ENCODE data around the gene DNAH10.

DNAH10 gene

GRCh38 chr12:123840765-123841425 lies 78.8 kb downstream of the DNAH10 start:
- CTCF ChIA-PET = no interaction called here
- POLR2A ChIA-PET = no interaction called here
- TF ChIP-seq ZNF404 (tag by site-specific recombination; IDR thresholded peaks at IDR 0.05) (no peak), SETDB1 (IDR thresholded peaks at IDR 0.05; ENCODE audit: insufficient read length, low read length) (no peak), ZNF2 (tag by site-specific recombination; IDR thresholded peaks at IDR 0.05) (no peak), IKZF3 (tag by site-specific recombination; IDR thresholded peaks at IDR 0.05) (no peak), GLI4 (tag by site-specific recombination; IDR thresholded peaks at IDR 0.05) (no peak), OSR2 (tag by site-specific recombination; IDR thresholded peaks at IDR 0.05) (no peak), ZBTB10 (tag by site-specific recombination; IDR thresholded peaks at IDR 0.05) (no peak), MYNN (tag by site-specific recombination; IDR thresholded peaks at IDR 0.05; ENCODE audit: borderline replicate concordance) (no peak), ELK4 (IDR thresholded peaks at IDR 0.05; ENCODE audit: borderline replicate concordance, low read depth, low read length) (no peak)
- Histone ChIP-seq H3K27ac (ENCODE audit: extremely low read depth, low read depth, low read length) (no peak overlapping the region), H3K4me3 (ENCODE audit: low read depth, low read length) (no peak overlapping the region), H3K36me3 (ENCODE audit: control insufficient read depth in 2 of 2, insufficient read depth in 1 of 2, low read length in 2 of 2) (no peaks in the 10 kb centered on the region), H3K9me3 (ENCODE audit: control insufficient read depth, insufficient read depth, low read depth, low read length) (no peaks in the 10 kb centered on the region), H3K4me1 (ENCODE audit: control insufficient read depth, insufficient read depth, low read length) (no peaks in the 10 kb centered on the region)

GRCh38 chr12:123843912-123844748 lies 82.0 kb downstream of the DNAH10 start:
- no peaks in the 10 kb centered on the region for H3K4me1 ChIP-seq (ENCODE audit: control insufficient read depth, insufficient read depth, low read length)
- no peak overlapping the region for H3K4me3 ChIP-seq (ENCODE audit: low read depth, low read length)
- TF ChIP-seq EGR2 (tag by site-specific recombination; IDR thresholded peaks at IDR 0.05; ENCODE audit: low read depth) (peak; percentile 53), ZNF391 (tag by site-specific recombination; IDR thresholded peaks at IDR 0.05; ENCODE audit: borderline replicate concordance, low read depth) (no peak), KLF17 (tag by site-specific recombination; IDR thresholded peaks at IDR 0.05) (no peak), BCL11B (tag by site-specific recombination; IDR thresholded peaks at IDR 0.05; ENCODE audit: low read depth) (no peak), ZFHX2 (tag by site-specific recombination; conservative IDR thresholded peaks at IDR 0.05) (peak; percentile 64)
- POLR2A ChIA-PET = no interaction called here
- H3K27ac ChIP-seq (ENCODE audit: extremely low read depth, low read depth, low read length) = no peak overlapping the region
- no peaks in the 10 kb centered on the region for H3K9me3 ChIP-seq (ENCODE audit: control insufficient read depth, insufficient read depth, low read depth, low read length)
- no peaks in the 10 kb centered on the region for H3K36me3 ChIP-seq (ENCODE audit: control insufficient read depth in 2 of 2, insufficient read depth in 1 of 2, low read length in 2 of 2)
- CTCF ChIA-PET = interaction anchor here (0.7 to 0.9 kb wide), 2 partner anchors 43 to 61 kb away, joined by 3 to 4 read pairs; no protein-coding TSS in a partner anchor

GRCh38 chr12:123845881-123846280 lies 83.8 kb downstream of the DNAH10 start:
- H3K4me3 ChIP-seq (ENCODE audit: low read depth, low read length) = no peak overlapping the region
- H3K27ac ChIP-seq (ENCODE audit: extremely low read depth, low read depth, low read length) = no peak overlapping the region
- no peaks in the 10 kb centered on the region for H3K36me3 ChIP-seq (ENCODE audit: control insufficient read depth in 2 of 2, insufficient read depth in 1 of 2, low read length in 2 of 2)
- CTCF ChIA-PET = no interaction called here
- POLR2A ChIA-PET = no interaction called here
- no peaks in the 10 kb centered on the region for H3K9me3 ChIP-seq (ENCODE audit: control insufficient read depth, insufficient read depth, low read depth, low read length)
- H3K4me1 ChIP-seq (ENCODE audit: control insufficient read depth, insufficient read depth, low read length) = no peaks in the 10 kb centered on the region
- no peak for TF ChIP-seq ZSCAN30 (tag by site-specific recombination; IDR thresholded peaks at IDR 0.05)
- TF ChIP-seq MYNN (tag by site-specific recombination; IDR thresholded peaks at IDR 0.05; ENCODE audit: borderline replicate concordance) = no peak
- TF ChIP-seq ZNF311 (tag by site-specific recombination; IDR thresholded peaks at IDR 0.05; ENCODE audit: borderline replicate concordance) = no peak
- no peak for TF ChIP-seq ZNF174 (tag by site-specific recombination; IDR thresholded peaks at IDR 0.05)
- TF ChIP-seq ZNF2 (tag by site-specific recombination; IDR thresholded peaks at IDR 0.05) = no peak
